Stimulated activated CD4-positive, alpha-beta T cell treated with anti-CD3 and anti-CD28 coated beads, TNF-alpha, amount 100 ng/mL, for 24 hours (primary cell): ENCODE measurements around the gene KNOP1.

Source experiments
- DNase-seq, 3 experiments: peaks; one replicate each; pipeline ENCODE4 v3.0.0-alpha.2; 2020; ENCODE audit warnings: low read depth in 3 of 3

KNOP1 gene

DNA sequence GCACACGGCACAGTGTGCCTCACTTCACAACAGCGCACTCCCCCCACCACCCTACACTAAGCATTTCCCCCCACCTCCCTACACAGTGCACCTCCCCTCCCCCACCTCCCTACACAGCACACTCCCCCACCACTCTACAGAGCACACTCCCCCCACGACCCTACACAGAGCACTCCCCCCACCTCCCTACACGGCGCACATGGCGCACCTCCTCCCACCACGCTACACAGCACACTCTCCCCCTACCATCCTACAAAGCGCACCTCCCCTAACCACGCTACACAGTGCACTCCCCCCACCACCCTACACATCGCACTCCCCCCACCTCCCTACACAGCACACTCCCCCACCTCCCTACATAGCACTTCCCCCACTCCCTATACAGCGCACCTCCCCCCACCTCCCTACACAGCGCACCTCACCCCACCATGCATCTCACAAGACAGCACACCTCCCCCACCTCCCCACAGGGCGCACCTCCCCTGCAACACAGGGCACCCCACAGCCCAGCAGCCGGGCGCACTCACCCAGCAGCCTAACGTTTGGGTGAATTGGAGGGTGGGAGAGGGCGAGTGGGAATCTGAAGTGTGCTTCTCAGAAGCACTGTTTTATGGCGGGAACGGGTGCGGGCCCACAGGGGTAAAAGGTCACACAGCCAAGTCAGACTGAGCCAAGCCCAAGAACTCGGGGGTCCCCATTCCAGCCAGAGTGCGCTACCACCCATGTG is 10.3 kb downstream of the KNOP1 start:
- no peak for DNase-seq

DNA sequence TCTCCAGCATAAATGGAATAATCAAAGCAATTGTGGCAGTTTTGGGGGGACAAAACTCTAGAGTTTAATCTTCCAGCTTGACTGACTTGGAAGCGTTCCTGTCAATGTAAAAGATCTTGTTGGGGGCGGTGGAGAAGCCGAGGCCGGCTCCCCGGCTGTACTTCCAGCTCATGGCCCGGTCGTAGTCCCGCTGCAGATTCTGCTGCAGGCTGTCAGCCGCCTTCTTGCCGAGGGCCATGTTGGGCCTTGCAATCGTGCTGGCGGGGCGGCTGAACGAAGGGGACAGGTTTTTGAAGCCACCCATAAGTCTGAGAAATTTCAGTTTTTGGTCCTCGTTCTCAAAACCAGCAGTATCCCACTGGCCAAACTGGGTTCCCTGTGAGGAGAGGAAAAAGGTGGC is 11.2 kb downstream of the KNOP1 start:
- DNase-seq, result no peak

DNA sequence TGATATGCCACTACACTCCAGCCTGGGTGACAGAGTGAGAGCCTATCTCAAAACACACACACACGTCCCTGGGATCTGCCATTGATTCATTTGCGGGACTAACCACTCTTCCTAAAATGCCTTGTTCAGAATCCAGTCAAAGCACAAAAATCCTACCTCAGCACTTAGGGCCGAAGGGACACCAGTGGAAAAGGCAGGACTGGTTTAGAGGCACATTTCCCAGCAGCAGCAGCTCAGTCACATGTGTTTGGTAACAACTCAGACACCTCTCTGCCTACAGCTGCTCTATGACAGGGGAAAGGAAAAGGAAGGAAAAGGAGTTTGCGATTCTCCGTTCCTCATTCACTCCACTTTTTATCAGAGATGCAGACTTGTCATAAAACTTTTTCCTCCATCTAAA is 12.2 kb downstream of the KNOP1 start:
- DNase-seq, result no peak

DNA sequence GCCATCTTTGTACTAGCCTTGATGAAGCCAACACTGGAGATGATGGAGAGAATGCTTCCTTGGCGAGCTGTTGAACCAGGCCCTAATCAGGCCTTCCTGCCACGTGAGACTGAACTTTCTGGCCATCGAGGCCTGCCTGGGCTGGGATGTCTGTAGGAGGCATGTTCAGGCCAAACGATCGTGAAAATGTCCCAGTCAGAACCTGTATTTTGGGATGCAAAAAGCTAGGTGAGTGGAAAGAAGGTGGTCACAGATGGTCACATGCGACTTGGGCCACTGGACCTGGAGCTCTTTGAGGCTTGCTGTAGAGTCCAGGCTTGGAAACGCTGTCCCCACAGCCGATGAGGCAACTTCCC is 12.9 kb downstream of the KNOP1 start:
- no peak for DNase-seq

DNA sequence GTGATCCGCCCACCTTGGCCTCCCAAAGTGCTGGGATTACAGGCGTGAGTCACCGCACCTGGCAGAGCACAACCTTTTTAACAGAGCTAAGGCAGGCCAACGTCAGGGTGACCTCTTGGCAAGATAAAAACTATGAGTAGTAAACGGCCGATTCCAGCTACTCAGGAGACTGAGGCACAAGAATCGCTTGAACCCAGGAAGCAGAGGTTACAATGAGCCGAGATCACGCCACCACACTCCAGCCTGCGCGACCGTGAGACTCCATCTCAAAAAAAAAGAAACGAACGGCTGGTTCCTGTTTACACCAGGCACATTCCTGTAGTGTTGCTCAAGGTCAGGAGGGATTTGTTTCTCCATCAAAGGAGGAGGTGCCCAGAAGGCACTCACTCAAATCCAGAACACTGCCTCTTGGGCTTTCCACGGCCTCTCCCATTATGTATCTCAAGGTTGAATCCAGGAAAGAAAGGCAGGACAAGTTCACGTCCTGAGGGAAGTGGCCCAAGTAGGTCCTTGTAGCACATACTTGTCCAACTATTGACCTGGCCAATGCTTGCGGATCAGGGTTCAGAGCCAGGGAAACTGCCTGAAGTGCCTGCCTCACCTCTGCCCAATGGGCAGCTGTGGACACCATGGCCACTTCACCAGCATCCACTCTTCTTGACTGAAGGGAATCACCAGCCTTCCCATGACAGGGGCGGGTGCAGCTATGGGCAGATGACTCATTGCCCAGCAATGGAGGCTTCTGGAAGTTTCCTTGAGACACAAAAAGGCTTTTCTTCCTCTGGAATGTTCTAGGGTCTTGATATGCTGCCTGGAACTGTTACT is 13.5 kb downstream of the KNOP1 start:
- no peak for DNase-seq

DNA sequence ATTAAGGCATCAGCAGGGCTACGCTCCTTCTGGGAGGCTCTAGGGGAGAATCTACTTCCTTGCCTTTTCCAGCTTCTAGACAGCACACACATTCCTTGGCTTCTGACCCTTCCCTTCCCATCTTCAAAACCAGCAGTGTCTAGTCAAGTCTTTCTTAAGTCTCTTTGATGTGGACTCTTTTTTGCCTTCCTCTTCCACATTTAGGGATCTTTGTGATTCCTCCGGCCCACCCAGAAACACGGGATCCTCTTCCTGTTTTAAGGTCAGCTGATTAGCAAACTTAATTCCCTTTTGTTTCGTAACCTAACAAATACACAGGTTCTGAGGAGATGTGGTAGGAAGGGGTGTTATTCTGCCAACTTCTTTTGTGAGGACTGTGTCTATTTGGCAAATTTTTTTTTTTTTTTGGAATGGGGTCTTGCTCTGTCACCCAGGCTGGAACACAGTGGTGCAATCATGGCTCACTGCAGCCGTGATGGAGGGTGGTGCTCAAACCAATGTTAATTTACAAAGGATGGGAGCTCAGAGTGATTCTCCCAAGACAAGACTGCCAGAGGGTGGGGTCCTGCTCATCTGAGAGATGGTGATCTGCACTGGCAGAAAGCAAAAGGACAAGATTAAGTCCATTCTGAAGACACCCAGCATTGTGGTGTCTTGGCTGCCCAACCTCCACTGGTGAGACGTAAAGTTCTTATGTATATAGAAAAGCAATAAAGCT is 14.7 kb downstream of the KNOP1 start:
- no peak for DNase-seq

DNA sequence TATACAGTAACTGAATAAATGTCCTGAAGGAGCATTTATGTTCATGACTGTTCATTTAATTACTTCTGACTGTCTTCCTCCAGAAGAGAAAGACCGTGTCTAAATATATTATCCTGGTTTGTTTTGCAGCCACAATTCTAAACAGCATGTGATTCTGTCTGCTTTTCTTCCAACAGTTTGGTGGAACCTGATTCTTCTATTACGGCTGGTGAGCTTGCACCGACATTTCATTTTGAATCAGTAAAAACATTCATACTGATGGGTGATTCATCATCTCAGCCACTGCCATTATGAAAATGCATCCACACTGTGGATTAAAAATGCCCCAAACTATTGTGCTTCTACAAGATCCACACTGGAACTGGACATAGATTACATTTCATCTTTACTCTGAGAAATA is 16.9 kb downstream of the KNOP1 start:
- no peak for DNase-seq

DNA sequence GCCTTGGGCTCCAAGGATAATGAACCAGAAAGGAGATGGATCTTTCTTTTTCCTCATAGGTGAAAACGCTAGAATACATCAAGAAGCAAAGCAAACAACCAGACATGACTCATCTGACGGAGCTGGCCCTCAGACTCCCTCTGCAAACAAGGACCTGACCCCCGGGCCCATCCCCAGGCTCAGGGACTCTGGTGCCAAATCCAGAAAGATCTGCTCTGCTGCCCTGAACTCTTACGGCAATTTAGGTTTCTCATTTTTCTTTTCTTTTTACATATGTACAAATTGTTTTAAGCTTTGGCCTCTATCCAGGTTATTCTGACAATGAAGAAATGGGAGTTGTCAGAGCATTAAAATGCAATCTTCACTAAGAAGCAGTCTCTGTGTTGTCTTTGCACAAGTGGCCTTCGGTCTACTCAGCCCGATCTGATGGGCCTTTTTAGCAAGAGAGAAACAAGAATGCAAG is 17.7 kb downstream of the KNOP1 start:
- no peak for DNase-seq

DNA sequence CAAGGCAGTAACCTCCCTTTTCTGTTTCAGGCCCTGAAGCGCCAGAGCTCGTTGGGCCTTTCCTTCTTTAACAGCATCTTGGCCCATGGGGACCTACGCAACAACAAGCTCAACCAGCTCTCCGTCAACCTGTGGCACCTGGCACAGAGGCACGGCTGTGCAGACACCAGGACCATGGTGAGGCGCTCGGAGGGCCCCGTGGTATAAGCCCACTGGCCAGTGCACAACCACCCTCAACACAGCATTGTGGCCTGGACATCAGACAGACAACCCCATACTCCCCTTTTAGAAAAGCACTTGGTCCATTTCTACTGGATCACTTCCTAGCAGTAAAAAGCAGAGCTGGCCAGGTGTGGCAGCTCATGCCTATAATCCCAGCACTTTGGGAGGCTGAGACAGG is 18.6 kb downstream of the KNOP1 start:
- no peak for DNase-seq

DNA sequence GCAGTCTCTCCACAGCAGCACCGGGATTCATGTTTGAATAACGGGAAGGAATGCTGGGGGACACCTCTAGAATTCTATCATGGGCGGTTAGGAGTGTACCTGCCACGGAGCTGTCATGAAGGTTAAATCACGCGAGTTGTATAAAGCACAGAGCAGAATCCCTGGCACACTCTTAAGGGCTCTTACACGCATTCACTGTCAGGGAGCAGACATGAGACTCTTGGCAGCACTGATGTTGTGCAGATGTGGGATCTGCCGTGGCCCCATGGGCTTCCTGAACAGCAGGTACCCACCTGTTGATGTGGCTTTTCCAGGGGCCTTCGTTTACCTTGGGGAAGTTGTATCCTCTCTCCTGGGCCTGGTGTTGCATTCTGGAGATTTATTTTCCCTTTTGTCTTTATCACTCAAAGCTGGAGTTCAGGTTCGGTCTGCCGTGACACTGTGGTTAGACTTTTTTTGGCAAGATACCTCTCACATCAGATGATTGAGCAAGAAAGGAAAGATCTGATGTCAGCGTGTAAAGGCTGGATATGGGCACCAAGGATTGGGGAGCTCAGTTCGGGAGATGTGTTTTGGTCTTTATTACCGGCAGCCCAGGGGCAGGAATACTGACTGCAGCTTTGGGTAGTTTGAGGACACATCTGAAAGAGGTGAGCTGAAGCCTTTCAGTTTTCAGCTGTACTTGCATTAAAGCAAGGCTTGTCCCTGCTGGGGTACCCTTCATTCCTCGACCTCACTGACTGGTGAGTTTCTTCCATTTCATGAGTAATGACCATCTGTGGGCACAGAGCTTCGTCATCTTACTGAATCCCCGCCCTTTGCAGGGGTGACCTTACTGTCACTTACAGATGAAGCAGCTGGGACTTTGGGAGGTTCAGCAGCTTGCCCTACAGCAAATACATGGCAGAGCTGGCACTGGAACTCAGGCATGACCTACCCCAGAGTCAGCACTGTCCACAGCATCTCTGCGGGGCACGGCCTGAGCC is 19.3 kb downstream of the KNOP1 start:
- no peak for DNase-seq

DNA sequence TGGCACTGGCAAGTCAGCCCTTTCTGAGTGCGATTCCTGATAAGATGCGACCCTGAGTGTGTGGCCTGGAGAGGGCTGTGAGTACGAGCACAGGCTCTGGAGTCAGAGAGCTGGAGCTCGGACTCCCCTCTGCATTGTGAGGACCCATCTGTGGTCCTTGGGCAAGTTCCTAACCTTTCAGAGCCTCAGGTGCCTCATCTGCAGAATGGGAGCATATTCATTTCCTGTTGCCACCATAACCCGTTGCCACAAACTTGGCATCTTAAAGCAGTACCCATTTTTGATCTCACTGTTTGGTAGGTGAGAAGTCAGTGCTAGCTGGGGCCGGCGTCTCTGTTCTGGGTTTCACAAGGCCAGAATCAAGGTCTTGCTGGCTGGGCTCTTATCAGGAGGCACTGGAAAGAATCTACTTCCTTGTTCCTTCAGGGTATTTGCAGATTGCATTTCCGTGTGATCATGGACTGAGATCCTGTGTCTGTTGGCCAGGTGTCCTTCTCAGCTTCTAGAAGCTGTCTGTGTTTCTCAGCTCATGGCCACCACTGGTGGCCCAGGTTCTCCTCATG is 20.2 kb downstream of the KNOP1 start:
- DNase-seq, result no peak

DNA sequence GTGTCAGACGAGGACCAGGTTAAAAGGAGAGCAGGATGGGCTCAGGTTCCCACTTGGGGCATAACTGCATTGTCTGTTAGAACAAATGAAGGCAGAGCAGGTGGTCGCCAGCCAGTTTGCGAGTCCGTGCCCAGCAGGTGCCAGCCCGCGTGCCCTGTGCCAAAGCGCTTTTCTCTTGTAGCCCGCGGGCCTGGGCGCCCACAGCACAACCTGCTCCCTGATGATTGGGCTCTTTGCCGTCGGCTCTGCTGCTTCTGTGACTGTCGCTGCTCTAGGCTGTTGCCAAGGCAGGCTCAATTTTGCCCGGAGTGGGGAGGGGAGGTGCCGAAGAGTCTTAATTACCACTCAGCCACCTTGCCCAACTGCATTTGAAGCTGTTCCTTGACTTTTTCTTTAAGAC is 21.1 kb downstream of the KNOP1 start:
- no peak for DNase-seq

DNA sequence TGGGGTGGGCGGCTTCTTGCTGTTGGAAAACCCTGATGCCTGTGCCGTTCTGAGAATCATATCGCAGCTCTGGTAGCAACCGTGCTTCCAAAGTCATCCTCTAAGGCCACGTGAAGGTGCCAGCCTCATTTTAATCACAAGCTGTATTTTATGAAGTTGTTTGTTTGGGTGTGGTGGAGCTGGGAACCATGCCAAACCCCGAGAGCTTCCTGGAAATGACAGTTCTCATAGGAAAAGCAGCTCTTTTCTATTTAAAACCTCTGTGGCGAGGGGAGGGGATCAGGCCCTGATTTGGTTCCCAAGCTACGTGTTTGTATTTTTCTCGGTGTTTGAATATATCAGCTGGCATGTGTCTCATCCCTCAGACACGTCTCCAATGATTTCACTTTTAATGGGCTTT is 21.7 kb downstream of the KNOP1 start:
- peak in 2 of 3 experiments; percentile 19 to 34 for DNase-seq

DNA sequence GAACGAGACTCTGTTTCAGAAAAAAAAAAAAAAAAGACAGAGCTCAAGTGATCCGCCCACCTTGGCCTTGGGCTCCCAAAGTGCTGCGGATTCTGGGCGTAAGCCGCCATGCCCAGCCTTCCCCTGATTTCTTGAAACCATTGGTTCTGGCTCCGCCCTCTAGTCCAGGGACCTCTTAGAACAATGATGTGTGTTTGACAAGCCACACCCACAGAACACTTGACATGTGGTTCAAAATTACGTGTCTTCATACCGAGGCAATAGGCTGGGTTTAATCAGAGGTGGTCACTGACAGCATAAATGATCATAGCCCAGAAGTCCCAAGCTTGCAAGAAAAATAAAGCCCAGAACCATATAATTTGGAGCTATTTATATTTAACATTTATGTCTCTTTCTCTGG is 23.0 kb downstream of the KNOP1 start:
- no peak for DNase-seq

DNA sequence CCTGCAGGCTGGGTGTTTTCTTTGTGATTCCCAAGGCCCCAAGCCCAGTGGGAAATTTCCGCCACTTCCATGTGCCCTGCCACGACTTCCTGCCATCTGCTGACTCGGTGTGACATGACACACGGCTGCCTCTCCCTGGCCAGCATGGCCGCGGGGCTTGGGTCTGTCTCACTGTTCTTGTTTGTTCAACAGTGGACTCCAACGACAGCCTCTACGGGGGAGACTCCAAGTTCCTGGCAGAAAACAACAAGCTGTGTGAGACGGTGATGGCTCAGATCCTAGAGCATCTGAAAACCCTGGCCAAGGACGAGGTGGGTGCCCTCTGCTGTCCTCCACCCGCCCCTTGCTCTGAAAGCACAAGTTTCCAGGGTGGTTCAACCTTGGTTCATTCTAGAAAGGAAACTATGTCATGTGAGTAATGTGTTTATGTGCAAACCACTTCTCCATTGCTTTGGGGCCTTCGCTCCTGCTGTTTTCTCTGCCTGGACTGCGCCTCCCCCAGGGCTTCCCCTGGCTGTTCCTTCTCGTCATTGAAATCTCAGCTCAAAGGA is 26.8 kb downstream of the KNOP1 start:
- DNase-seq, result no peak

DNA sequence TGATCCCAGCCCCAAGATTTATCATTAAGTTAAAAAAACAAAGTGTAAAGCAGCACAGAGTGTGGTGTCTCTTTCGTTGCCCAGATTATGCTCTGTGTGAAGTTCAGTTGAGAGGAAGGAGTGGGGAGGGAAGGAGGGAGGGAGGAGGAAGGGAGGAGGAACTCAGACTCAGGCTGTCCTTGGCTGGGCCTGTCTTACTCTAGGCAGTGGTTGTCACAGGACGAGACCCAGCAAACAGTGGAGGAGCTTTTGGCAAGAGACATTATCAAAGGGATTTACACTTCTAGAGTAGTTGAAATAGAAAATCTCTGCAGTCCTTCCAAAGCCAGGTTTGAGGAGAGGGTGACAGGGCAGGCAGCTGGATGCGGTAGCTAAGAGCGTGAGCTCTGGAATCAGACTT is 27.8 kb downstream of the KNOP1 start:
- no peak for DNase-seq

DNA sequence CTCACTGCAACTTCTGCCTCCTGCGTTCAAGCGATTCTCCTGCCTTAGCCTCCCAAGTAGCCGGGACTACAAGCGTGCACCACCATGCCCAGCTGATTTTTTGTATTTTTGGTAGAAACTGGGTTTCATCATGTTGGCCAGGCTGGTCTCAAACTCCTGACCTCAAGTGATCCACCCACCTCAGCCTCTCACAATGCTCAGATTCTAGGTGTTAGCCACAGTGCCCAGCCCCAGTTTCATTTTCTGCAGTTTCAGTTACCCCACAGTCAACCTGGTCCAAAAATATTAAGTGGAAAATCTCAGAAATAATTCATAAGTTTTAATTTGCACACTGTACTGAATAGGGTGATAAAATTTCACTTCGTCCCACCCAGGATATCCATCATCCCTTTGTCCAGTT is 28.7 kb downstream of the KNOP1 start:
- DNase-seq, result no peak

DNA sequence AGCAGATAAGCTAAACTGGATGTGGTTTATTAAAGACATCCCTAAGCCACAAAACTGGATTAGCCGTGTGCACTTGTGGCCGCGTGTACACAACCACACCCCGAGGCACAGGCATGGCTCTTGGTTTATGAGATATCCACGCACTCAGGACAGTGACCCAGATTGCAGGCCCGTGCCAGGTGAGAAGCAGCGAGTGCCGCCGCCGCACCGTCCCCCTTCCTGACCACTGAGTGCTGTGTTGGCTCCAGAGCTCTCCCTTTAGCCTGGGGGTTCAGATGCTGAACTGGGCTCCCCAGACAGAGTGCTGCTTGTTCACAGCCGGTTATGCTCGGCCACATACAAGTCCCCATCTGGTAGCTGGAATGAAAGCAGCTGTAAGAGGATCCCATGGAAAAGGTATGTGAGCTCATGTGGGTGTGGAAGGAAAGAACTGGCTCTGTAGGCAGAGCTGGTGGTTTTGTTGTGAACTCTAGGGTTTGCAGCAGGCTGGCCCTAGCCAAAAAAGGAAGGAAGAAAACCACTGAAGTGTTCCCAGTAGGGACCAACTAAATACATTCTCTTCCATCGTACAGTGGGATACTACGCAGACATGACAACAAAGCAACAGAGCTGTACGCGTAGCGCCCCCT is 29.5 kb downstream of the KNOP1 start:
- DNase-seq, result no peak

DNA sequence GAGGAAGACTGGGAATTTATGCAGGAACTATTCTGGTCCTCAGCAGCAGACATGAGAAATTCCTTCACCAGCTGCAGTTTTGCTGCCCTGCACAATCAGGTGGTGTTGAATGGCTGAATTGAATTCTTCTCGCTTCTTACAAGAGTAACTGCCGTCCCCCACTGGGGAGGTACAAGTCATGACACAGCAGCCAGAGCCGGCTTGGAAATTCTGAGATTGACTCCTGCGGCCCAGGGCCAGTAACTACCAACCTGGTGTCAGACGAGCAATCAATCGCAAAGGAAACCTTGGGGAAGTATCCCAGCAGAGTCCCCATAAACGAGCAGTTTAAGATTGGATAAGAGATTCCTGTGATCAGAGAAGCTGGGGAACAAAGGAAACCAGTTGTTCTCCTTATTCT is 30.7 kb downstream of the KNOP1 start:
- DNase-seq, result no peak

DNA sequence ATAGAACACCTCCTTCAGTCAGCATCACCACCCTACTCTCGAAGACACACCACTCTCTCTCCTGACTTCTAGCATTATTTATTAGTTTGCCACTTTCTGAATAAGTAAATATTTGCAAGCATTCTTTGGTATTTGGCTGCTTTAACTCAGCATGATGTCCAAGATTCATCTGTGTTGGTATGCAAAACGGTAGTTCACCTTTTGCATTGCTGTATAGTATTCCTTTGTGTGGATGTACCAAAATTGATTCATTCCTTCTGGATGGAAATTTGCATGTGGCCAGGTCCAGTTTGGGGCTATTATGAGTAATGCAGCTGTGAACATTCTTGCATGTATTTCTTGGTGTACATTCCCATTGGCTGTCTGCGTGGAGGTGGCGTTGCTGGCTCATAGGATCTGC is 32.9 kb downstream of the KNOP1 start:
- no peak for DNase-seq
